ENCODE data around the gene SMCO4. TPM values are rescaled to one million over a fixed set of nuclear protein-coding genes. Genes with fewer than 3 reads are reported as not detected.
A peak's percentile ranks its signal among the peaks of the same experiment; 100 is the strongest.

The SMCO4 gene
- total RNA-seq, 2 experiments from 2014 or later = 8.9 to 11.0 TPM

- no peak overlapping the region for H3K4me3 Mint-ChIP-seq
- H3K27me3 Mint-ChIP-seq = peaks cover 6% of the 10 kb centered on the region
- POLR2A ChIA-PET = no interaction called here
- H3K36me3 Mint-ChIP-seq = peaks cover 2% of the 10 kb centered on the region
- no peak for ATAC-seq (ENCODE audit: low read depth)
- H3K27ac Mint-ChIP-seq = no peak overlapping the region
- H3K4me1 Mint-ChIP-seq = peaks cover 27% of the 10 kb centered on the region
- H3K9me3 Mint-ChIP-seq = no peaks in the 10 kb centered on the region
- DNase-seq = no peak
Observed at GRCh38 chr11:93517041-93517440, 26.1 kb downstream of the SMCO4 start.

- Mint-ChIP-seq H3K27ac (no peak overlapping the region), H3K4me3 (no peak overlapping the region), H3K36me3 (peaks cover 2% of the 10 kb centered on the region), H3K9me3 (no peaks in the 10 kb centered on the region), H3K4me1 (peaks cover 28% of the 10 kb centered on the region), H3K27me3 (peaks cover 6% of the 10 kb centered on the region)
- POLR2A ChIA-PET = no interaction called here
- DNase-seq (no peak), ATAC-seq (ENCODE audit: low read depth) (no peak)
Observed at GRCh38 chr11:93515441-93516025, 27.7 kb downstream of the SMCO4 start.

- Mint-ChIP-seq H3K27me3 (peaks cover 6% of the 10 kb centered on the region), H3K4me3 (no peak overlapping the region), H3K36me3 (peaks cover 2% of the 10 kb centered on the region), H3K27ac (no peak overlapping the region), H3K4me1 (peaks cover 21% of the 10 kb centered on the region), H3K9me3 (no peaks in the 10 kb centered on the region)
- no peak for ATAC-seq (ENCODE audit: low read depth)
- DNase-seq = no peak
- POLR2A ChIA-PET = no interaction called here
Observed at GRCh38 chr11:93514712-93515111, 28.5 kb downstream of the SMCO4 start.

- POLR2A ChIA-PET = no interaction called here
Observed at GRCh38 chr11:93513772-93514171, 29.4 kb downstream of the SMCO4 start.

GRCh38 chr11:93512949-93513667 lies 30.1 kb downstream of the SMCO4 start:
- Mint-ChIP-seq H3K36me3 (peaks cover 2% of the 10 kb centered on the region), H3K4me3 (no peak overlapping the region), H3K9me3 (peaks cover 5% of the 10 kb centered on the region), H3K27ac (no peak overlapping the region), H3K4me1 (peaks cover 14% of the 10 kb centered on the region), H3K27me3 (peaks cover 10% of the 10 kb centered on the region)
- POLR2A ChIA-PET = no interaction called here
- DNase-seq (no peak), ATAC-seq (ENCODE audit: low read depth) (no peak)

More at GRCh38 chr11:93513772-93514171, 29.4 kb downstream of the SMCO4 start:
- Mint-ChIP-seq H3K27ac (no peak overlapping the region), H3K4me3 (no peak overlapping the region), H3K36me3 (peaks cover 2% of the 10 kb centered on the region), H3K4me1 (peaks cover 14% of the 10 kb centered on the region), H3K9me3 (peaks cover 4% of the 10 kb centered on the region), H3K27me3 (peaks cover 6% of the 10 kb centered on the region)
- DNase-seq (no peak), ATAC-seq (ENCODE audit: low read depth) (no peak)

GRCh38 chr11:93512073-93512475 lies 31.1 kb downstream of the SMCO4 start:
- peaks cover 2% of the 10 kb centered on the region for H3K36me3 Mint-ChIP-seq
- peaks cover 11% of the 10 kb centered on the region for H3K27me3 Mint-ChIP-seq
- H3K27ac Mint-ChIP-seq = peak overlapping the region; percentile 73
- peaks cover 5% of the 10 kb centered on the region for H3K9me3 Mint-ChIP-seq
- H3K4me1 Mint-ChIP-seq = peaks cover 14% of the 10 kb centered on the region
- POLR2A ChIA-PET = no interaction called here
- peak overlapping the region; percentile 43 for H3K4me3 Mint-ChIP-seq
- DNase-seq (no peak), ATAC-seq (ENCODE audit: low read depth) (peak; percentile 82)

GRCh38 chr11:93510196-93510873 lies 32.9 kb downstream of the SMCO4 start:
- Mint-ChIP-seq H3K27ac (no peak overlapping the region), H3K27me3 (peaks cover 9% of the 10 kb centered on the region), H3K9me3 (peaks cover 5% of the 10 kb centered on the region), H3K36me3 (peaks cover 2% of the 10 kb centered on the region), H3K4me1 (peaks cover 14% of the 10 kb centered on the region), H3K4me3 (no peak overlapping the region)
- no peak for DNase-seq
- ATAC-seq (ENCODE audit: low read depth) = peak; percentile 71
- POLR2A ChIA-PET = no interaction called here

GRCh38 chr11:93507517-93507916 lies 35.7 kb downstream of the SMCO4 start:
- POLR2A ChIA-PET = no interaction called here
- H3K4me3 Mint-ChIP-seq = no peak overlapping the region
- H3K4me1 Mint-ChIP-seq = peaks cover 16% of the 10 kb centered on the region
- no peak overlapping the region for H3K27ac Mint-ChIP-seq
- peaks cover 5% of the 10 kb centered on the region for H3K9me3 Mint-ChIP-seq
- H3K36me3 Mint-ChIP-seq = no peaks in the 10 kb centered on the region
- DNase-seq = no peak
- ATAC-seq (ENCODE audit: low read depth) = no peak
- H3K27me3 Mint-ChIP-seq = peaks cover 5% of the 10 kb centered on the region

GRCh38 chr11:93505703-93506102 lies 37.5 kb downstream of the SMCO4 start:
- ATAC-seq (ENCODE audit: low read depth) (no peak), DNase-seq (no peak)
- H3K36me3 Mint-ChIP-seq = no peaks in the 10 kb centered on the region
- peaks cover 5% of the 10 kb centered on the region for H3K9me3 Mint-ChIP-seq
- POLR2A ChIA-PET = no interaction called here
- H3K4me1 Mint-ChIP-seq = peaks cover 4% of the 10 kb centered on the region
- H3K27me3 Mint-ChIP-seq = peaks cover 5% of the 10 kb centered on the region
- no peak overlapping the region for H3K27ac Mint-ChIP-seq
- no peak overlapping the region for H3K4me3 Mint-ChIP-seq

- POLR2A ChIA-PET = no interaction called here
- Mint-ChIP-seq H3K27ac (no peak overlapping the region), H3K36me3 (no peaks in the 10 kb centered on the region), H3K4me1 (peaks cover 2% of the 10 kb centered on the region), H3K4me3 (no peak overlapping the region), H3K27me3 (peaks cover 5% of the 10 kb centered on the region), H3K9me3 (peaks cover 4% of the 10 kb centered on the region)
- no peak for ATAC-seq (ENCODE audit: low read depth)
- DNase-seq = no peak
Observed at GRCh38 chr11:93504110-93505095, 38.8 kb downstream of the SMCO4 start.

GRCh38 chr11:93501856-93502255 lies 41.3 kb downstream of the SMCO4 start:
- no peak overlapping the region for H3K4me3 Mint-ChIP-seq
- POLR2A ChIA-PET = no interaction called here
- ATAC-seq (ENCODE audit: low read depth) (no peak), DNase-seq (no peak)
- H3K4me1 Mint-ChIP-seq = peaks cover 6% of the 10 kb centered on the region
- H3K27me3 Mint-ChIP-seq = no peaks in the 10 kb centered on the region
- no peaks in the 10 kb centered on the region for H3K36me3 Mint-ChIP-seq
- H3K27ac Mint-ChIP-seq = no peak overlapping the region
- H3K9me3 Mint-ChIP-seq = no peaks in the 10 kb centered on the region

- no peaks in the 10 kb centered on the region for H3K36me3 Mint-ChIP-seq
- no peaks in the 10 kb centered on the region for H3K9me3 Mint-ChIP-seq
- POLR2A ChIA-PET = no interaction called here
- H3K4me3 Mint-ChIP-seq = no peak overlapping the region
- no peak overlapping the region for H3K27ac Mint-ChIP-seq
- ATAC-seq (ENCODE audit: low read depth) (no peak), DNase-seq (no peak)
- H3K27me3 Mint-ChIP-seq = no peaks in the 10 kb centered on the region
- peaks cover 6% of the 10 kb centered on the region for H3K4me1 Mint-ChIP-seq
Observed at GRCh38 chr11:93500759-93501158, 42.4 kb downstream of the SMCO4 start.

GRCh38 chr11:93498641-93499040 lies 44.5 kb downstream of the SMCO4 start:
- ATAC-seq (ENCODE audit: low read depth) (no peak), DNase-seq (no peak)
- Mint-ChIP-seq H3K4me1 (peaks cover 4% of the 10 kb centered on the region), H3K27ac (no peak overlapping the region), H3K36me3 (no peaks in the 10 kb centered on the region), H3K4me3 (no peak overlapping the region), H3K9me3 (no peaks in the 10 kb centered on the region), H3K27me3 (no peaks in the 10 kb centered on the region)
- POLR2A ChIA-PET = no interaction called here
